Endometrial microvascular endothelial cells (primary cell): ENCODE data around the gene ICOSLG. TPM values are rescaled to one million over a fixed set of nuclear protein-coding genes. Genes with fewer than 3 reads are reported as not detected.
"Not testable (repeated sequence)": the region's sequence is repeated elsewhere in the genome, so short reads cannot be mapped to it uniquely, and the experiment has no call there.

ENCODE experiments used
- in situ Hi-C: cut with HindIII; loops from 2 replicates; pipeline ENCODE4 v1.10.0; 2017; ENCODE audit warnings: low sequenced_read_pairs, low pct_unique_long_range_greater_than_20kb; ENCODE audit errors: inconsistent ontology term
- total RNA-seq: library from RNA; depleted of rRNA; stranded (reverse); fragments of >200 nt; gene quantifications from one replicate; pipeline ENCODE4 v1.2.3, GENCODE V29; 2015; ENCODE audit errors: inconsistent ontology term

The ICOSLG gene
- total RNA-seq, 1 donor from 2014 or later: under 0.01 TPM

DNA sequence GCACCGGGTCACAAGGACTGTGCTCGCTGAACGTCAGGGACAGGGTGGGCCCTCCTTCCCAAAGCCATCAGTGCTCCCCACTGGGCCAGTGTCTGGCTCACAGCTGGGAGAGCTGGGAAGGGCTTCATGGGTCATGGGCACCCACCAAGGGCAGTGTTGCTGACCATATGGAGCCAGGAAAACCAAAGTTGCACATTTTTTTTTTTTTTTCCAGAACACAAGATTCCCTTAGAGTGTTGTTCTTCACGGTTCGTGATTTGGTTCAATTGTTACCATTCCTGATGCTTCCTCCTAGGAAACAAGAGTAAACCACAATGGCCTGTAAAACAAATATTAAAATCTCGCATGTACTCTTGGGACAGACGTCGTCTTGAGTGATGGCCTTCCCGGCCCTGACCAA, 45.9 kb downstream of the ICOSLG start:
- in situ Hi-C loops: not testable (repeated sequence)

DNA sequence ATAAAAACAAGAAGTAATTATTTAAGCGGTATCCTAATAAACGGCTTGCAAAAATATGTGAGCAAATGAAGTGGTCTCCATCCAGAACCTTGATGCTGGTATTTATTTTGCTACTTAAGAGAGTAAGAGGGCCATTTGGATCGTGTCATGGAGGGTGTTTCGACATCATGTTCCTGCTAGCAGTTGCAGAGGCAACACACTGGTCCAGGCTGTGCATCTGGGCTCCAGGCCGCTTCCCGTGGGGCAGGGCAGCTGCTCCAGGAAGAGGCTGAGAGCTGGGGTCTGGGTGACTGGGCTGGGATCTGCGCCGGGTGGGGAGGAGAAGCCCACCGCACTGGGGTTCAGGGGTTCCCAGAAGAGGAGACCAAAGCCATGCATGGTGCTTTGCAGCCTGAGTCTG, 46.3 kb downstream of the ICOSLG start:
- in situ Hi-C loops: not testable (repeated sequence)

DNA sequence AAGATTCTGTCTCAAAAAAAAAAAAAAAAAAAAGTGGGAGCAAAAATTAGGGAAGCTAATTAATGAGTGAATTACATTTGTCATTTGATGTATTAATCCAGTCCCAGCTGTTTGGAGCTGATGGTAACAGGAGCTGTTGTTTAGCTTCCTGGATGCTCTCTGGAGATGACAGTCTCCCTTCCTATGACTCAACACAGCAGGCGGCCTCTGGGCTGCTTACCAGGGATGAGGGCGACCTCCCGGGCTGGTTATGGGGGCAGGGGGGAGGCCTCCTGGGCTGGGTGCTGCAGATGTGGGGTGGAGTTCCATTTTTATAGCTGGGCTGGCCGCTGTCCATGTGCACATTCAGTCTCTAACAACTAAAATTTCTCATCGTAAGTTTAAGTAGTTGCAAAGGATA, 47.6 kb downstream of the ICOSLG start:
- in situ Hi-C loops: not testable (repeated sequence)

DNA sequence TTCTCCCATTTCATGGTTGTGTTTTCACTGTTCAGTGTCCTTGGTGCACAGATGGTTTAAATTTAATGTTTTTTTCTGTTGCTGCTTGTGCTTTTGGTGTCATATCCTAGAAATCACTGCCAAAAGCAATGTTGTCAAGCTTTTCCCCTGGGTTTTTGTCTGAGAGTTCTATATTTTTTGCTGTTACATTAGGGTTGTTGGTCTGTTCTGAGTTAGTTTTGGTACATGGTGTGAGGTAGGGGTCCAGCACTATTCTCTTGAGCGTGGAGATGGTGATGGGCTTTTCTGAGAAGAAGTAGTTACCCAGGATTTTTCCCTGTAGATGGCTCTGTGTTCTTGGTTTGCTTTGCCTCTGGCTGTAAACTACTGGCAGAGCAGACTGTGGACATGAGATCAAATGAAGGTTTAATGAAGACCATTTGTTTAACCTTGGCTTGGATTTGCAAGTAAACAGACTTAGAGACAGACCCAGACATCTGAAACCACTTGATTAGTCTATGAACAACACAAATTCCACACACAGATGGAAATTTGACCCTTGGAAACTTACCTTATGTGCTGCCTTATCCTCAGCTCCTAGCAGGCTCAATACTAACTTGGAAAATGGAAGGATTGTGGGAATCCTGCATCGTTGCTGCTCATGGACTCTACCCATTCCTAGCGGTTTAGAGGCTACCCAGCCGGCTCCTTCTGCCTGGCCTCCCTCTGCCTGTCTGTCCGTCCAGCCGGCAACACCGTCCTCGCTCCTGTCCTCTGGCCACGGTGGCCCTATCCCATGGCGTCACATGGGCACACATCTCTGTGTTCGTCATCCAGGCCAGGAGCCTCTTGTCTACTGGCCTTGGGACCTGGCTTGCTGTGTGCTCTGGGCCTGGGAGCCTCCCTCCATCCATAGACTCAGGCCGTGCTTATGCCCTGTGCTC, 50.1 kb downstream of the ICOSLG start:
- in situ Hi-C loops: not testable (repeated sequence)

GRCh38 chr21:44184862-44185261, 55.9 kb downstream of the ICOSLG start:
- in situ Hi-C loops: not testable (repeated sequence)

DNA sequence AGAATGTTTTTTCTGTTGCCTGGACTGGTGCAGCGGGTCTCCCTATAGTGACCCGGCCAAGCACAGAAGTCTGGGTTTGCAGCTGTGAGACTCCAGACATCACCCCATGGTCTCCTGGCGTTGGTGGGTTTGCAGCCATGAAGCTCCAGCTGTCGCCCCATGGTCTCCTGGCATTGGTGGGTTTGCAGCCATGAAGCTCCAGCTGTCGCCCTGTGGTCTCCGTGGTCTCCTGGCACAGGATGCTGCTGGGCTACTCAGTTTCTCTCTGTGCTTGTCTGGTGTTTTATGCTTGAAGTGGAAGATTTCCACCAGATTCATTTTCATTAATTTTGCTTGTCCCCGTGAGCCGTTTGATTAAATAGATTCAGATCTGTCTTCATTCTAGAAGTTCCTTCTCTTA, 58.5 kb downstream of the ICOSLG start:
- in situ Hi-C loops: not testable (repeated sequence)

DNA sequence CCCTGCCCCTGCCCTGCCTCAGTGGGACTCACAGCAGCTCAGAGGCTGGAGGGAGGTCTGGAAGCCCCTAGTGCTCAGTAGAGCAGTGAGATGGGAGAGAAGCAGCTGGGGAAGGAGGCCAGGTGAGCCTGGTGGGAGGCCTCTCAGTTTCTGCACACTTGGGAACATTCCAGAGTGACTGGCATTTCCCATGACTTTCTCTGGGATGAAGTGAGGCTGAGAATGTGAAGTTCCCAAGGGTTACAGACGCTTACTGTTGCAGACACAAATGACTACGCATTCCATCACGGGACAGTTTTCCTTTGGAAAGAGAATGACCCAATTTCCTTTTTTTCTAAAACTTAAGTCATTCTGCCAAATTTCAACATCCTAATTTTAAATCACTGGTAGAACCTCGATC, 59.2 kb downstream of the ICOSLG start:
- in situ Hi-C loops: not testable (repeated sequence)

- in situ Hi-C loops: not testable (repeated sequence)
These were observed 64.6 kb downstream of the ICOSLG start for GRCh38 chr21:44176127-44176526.

DNA sequence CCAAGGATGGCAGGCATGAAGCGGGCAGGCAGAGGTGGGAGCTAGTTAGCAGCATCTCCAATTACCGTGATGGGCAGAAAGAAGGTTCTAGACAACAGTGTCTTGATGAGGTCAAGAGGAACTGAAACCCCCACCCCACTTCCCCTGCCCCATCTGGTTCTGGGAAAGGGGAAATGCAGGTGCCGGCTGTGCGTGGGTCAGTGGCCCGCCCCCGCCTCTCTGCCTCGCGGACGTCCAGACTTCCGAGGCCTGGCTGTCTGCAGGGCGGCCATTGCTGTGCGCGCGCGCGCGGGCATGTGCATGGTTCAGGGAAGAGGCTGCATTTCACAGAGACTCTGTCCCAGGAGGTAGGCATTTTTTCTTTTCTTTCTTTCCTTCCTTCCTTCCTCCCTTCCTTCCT, 65.6 kb downstream of the ICOSLG start:
- in situ Hi-C loops: not testable (repeated sequence)

Other genes starting within 250 kb of the ICOSLG start
- gene TRAPPC10, start 228.6 kb downstream of the ICOSLG start, total RNA-seq: 19.0 TPM
- 20.0 TPM for gene PWP2, start 133.5 kb downstream of the ICOSLG start, total RNA-seq
- gene GATD3, start 107.3 kb downstream of the ICOSLG start, total RNA-seq: 13.8 TPM
- not detected for gene DNMT3L, start 21.0 kb upstream of the ICOSLG start, total RNA-seq
- gene AIRE, start 44.9 kb upstream of the ICOSLG start, total RNA-seq: not detected
- gene PFKL, start 59.1 kb upstream of the ICOSLG start, total RNA-seq: 154 TPM
- gene CFAP410, start 98.4 kb upstream of the ICOSLG start, total RNA-seq: 5.6 TPM
- 19.0 TPM for gene TRPM2, start 112.7 kb upstream of the ICOSLG start, total RNA-seq
- 3.9 TPM for gene LRRC3, start 214.6 kb upstream of the ICOSLG start, total RNA-seq